Glutamatergic neuron (in vitro differentiated cells): ENCODE measurements around the gene TMEM52B. TPM values are rescaled to one million over a fixed set of nuclear protein-coding genes. Genes with fewer than 3 reads are reported as not detected.
"Not testable (repeated sequence)": the region's sequence is repeated elsewhere in the genome, so short reads cannot be mapped to it uniquely, and the experiment has no call there.

Experiments used
- DNase-seq: peaks from one replicate; pipeline ENCODE4 v3.0.0; 2022
- H3K27ac Mint-ChIP-seq: one replicate; pipeline ENCODE4 v1.8.0; 2020; ENCODE audit warnings: mild to moderate bottlenecking, mixed read lengths, inconsistent platforms; ENCODE audit not compliant: unreplicated experiment
- H3K27me3 Mint-ChIP-seq: one replicate; pipeline ENCODE4 v1.8.0; 2020; ENCODE audit warnings: mild to moderate bottlenecking, moderate library complexity, mixed read lengths, inconsistent platforms; ENCODE audit not compliant: unreplicated experiment
- H3K36me3 Mint-ChIP-seq: one replicate; pipeline ENCODE4 v1.8.0; 2020; ENCODE audit warnings: mild to moderate bottlenecking, mixed read lengths, inconsistent platforms; ENCODE audit not compliant: unreplicated experiment
- H3K4me1 Mint-ChIP-seq: one replicate; pipeline ENCODE4 v1.8.0; 2020; ENCODE audit warnings: mild to moderate bottlenecking, low read depth, mixed read lengths, inconsistent platforms; ENCODE audit not compliant: unreplicated experiment
- H3K4me3 Mint-ChIP-seq: one replicate; pipeline ENCODE4 v1.8.0; 2020; ENCODE audit warnings: mild to moderate bottlenecking, mixed read lengths, inconsistent platforms; ENCODE audit not compliant: unreplicated experiment
- H3K9me3 Mint-ChIP-seq: one replicate; pipeline ENCODE4 v1.8.0; 2020; ENCODE audit warnings: mild to moderate bottlenecking, moderate library complexity, mixed read lengths, inconsistent platforms; ENCODE audit not compliant: unreplicated experiment
- CTCF ChIP-seq: fragments of 200-600 bp; sonication (generic); IDR thresholded peaks from one replicate; pipeline ENCODE4 v1.5.0; 2021; ENCODE audit not compliant: partially characterized antibody, unreplicated experiment
- total RNA-seq: library from RNA; stranded (reverse); fragmentation: NEBNext Ultra II Directional; extraction: Animal tissue kit (Norgen Biotek cat#: 25700); gene quantifications from one replicate; pipeline ENCODE4 v1.2.1, GENCODE V29; 2021; ENCODE audit not compliant: unreplicated experiment

TMEM52B gene
- total RNA-seq, 1 donor from 2014 or later = not detected

- DNase-seq = no peak
- Mint-ChIP-seq H3K4me1 (peaks cover 7% of the 10 kb centered on the region), H3K9me3 (peaks cover 13% of the 10 kb centered on the region), H3K36me3 (no peaks in the 10 kb centered on the region), H3K27ac (peak overlapping the region; percentile 95), H3K27me3 (peaks cover 4% of the 10 kb centered on the region), H3K4me3 (peak overlapping the region; percentile 97)
- TF ChIP-seq CTCF = no peak
These were observed 35.5 kb downstream of the TMEM52B start for GRCh38 chr12:10214136-10214894.

- Mint-ChIP-seq H3K4me1 (peaks cover 7% of the 10 kb centered on the region), H3K4me3 (peak overlapping the region; percentile 97), H3K27ac (peak overlapping the region; percentile 7), H3K36me3 (no peaks in the 10 kb centered on the region), H3K9me3 (peaks cover 13% of the 10 kb centered on the region), H3K27me3 (peaks cover 4% of the 10 kb centered on the region)
- no peak for TF ChIP-seq CTCF
- DNase-seq = no peak
These were observed 36.0 kb downstream of the TMEM52B start for GRCh38 chr12:10214895-10215267.

- H3K9me3 Mint-ChIP-seq = peaks cover 11% of the 10 kb centered on the region
- H3K4me3 Mint-ChIP-seq = peak overlapping the region; percentile 97
- no peak for DNase-seq
- TF ChIP-seq CTCF = no peak
- H3K36me3 Mint-ChIP-seq = no peaks in the 10 kb centered on the region
- no peak overlapping the region for H3K27ac Mint-ChIP-seq
- H3K4me1 Mint-ChIP-seq = peaks cover 7% of the 10 kb centered on the region
- peaks cover 7% of the 10 kb centered on the region for H3K27me3 Mint-ChIP-seq
These were observed 36.6 kb downstream of the TMEM52B start for GRCh38 chr12:10215436-10215835.

GRCh38 chr12:10215946-10216345 lies 37.1 kb downstream of the TMEM52B start:
- peaks cover 11% of the 10 kb centered on the region for H3K9me3 Mint-ChIP-seq
- not testable (repeated sequence) for H3K27ac Mint-ChIP-seq, H3K36me3 Mint-ChIP-seq, H3K4me1 Mint-ChIP-seq, DNase-seq, H3K27me3 Mint-ChIP-seq, H3K4me3 Mint-ChIP-seq

GRCh38 chr12:10218021-10218420 lies 39.2 kb downstream of the TMEM52B start:
- Mint-ChIP-seq H3K4me1 (peaks cover 7% of the 10 kb centered on the region), H3K36me3 (peaks cover 5% of the 10 kb centered on the region), H3K27ac (no peak overlapping the region), H3K4me3 (no peak overlapping the region), H3K27me3 (peaks cover 4% of the 10 kb centered on the region), H3K9me3 (peaks cover 4% of the 10 kb centered on the region)
- no peak for TF ChIP-seq CTCF
- no peak for DNase-seq
